Measurements from ENCODE around the gene LDB2.

Gene LDB2

GRCh38 chr4:16783119-16783518 is 115.3 kb downstream of the LDB2 start:
- Histone ChIP-seq H4K20me1 (ENCODE audit: insufficient read depth, low read length) (no peaks in the 10 kb centered on the region), H3K36me3 (ENCODE audit: insufficient read depth, low read length) (no peaks in the 10 kb centered on the region), H3K9me3 (ENCODE audit: low read length) (no peaks in the 10 kb centered on the region), H3K27me3 (ENCODE audit: insufficient read depth, low read length) (no peaks in the 10 kb centered on the region), H3K9ac (ENCODE audit: low read length) (no peak overlapping the region), H2AFZ (ENCODE audit: low read length) (no peak overlapping the region), H3K4me2 (ENCODE audit: low read length) (no peak overlapping the region), H3K9me2 (ENCODE audit: low read depth, low read length) (no peaks in the 10 kb centered on the region), H3K4me1 (ENCODE audit: insufficient read depth, low read length, severe bottlenecking) (no peaks in the 10 kb centered on the region), H3F3A (ENCODE audit: insufficient read depth, low read length) (no peaks in the 10 kb centered on the region), H3K4me3 (ENCODE audit: low read depth, low read length, poor library complexity, severe bottlenecking) (no peak overlapping the region), H3K79me2 (ENCODE audit: insufficient read depth, low read length) (no peaks in the 10 kb centered on the region), H3K27ac (ENCODE audit: low read depth, low read length, poor library complexity, severe bottlenecking) (no peak overlapping the region)
- TF ChIP-seq CTCF (IDR thresholded peaks at IDR 0.05; ENCODE audit: low read length) (no peak), EZH2 (IDR thresholded peaks at IDR 0.05; ENCODE audit: borderline replicate concordance, low read length) (no peak)

DNA sequence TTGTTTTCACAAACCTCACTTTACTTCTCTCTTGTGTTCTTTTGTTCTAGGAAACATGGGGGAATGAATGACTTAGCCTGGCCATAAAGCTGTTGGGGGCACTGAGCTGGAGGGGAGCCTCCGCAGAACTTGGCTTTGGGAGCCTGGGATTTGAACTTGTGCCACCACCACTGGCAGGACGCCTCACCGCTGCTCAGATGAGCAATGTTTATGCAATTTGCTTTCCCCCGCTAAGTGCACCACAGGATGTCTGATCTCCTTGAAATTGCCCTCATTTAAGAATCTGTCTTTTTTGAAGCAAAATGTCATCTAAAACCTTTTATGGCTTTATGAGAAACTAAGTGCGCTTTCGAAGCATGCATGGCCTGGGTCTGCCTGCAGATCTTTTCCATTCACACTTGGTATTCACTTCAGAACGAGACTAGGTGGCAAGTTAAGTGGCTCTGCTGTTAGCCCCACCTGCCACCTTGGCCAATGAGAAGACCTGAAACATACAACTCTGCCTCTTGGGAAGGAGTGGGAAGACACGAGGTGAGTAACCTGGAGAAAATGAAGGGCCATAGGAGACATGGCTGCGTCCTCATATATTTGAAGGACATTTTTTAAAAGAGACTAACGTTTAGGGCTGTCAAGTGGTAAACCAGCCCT is 119.3 kb downstream of the LDB2 start:
- no peaks in the 10 kb centered on the region for H4K20me1 ChIP-seq (ENCODE audit: insufficient read depth, low read length)
- TF ChIP-seq CTCF (IDR thresholded peaks at IDR 0.05; ENCODE audit: low read length), result no peak
- no peak for TF ChIP-seq EZH2 (IDR thresholded peaks at IDR 0.05; ENCODE audit: borderline replicate concordance, low read length)
- no peaks in the 10 kb centered on the region for H3K4me1 ChIP-seq (ENCODE audit: insufficient read depth, low read length, severe bottlenecking)
- H3K9me2 ChIP-seq (ENCODE audit: low read depth, low read length), result no peaks in the 10 kb centered on the region
- H3K27me3 ChIP-seq (ENCODE audit: insufficient read depth, low read length), result no peaks in the 10 kb centered on the region
- no peak overlapping the region for H3K9ac ChIP-seq (ENCODE audit: low read length)
- no peak overlapping the region for H3K4me2 ChIP-seq (ENCODE audit: low read length)
- no peaks in the 10 kb centered on the region for H3F3A ChIP-seq (ENCODE audit: insufficient read depth, low read length)
- no peaks in the 10 kb centered on the region for H3K36me3 ChIP-seq (ENCODE audit: insufficient read depth, low read length)
- no peak overlapping the region for H2AFZ ChIP-seq (ENCODE audit: low read length)
- no peak overlapping the region for H3K27ac ChIP-seq (ENCODE audit: low read depth, low read length, poor library complexity, severe bottlenecking)
- H3K79me2 ChIP-seq (ENCODE audit: insufficient read depth, low read length), result no peaks in the 10 kb centered on the region
- H3K4me3 ChIP-seq (ENCODE audit: low read depth, low read length, poor library complexity, severe bottlenecking), result no peak overlapping the region
- no peaks in the 10 kb centered on the region for H3K9me3 ChIP-seq (ENCODE audit: low read length)

GRCh38 chr4:16777726-16778125 is 120.7 kb downstream of the LDB2 start:
- Histone ChIP-seq H4K20me1 (ENCODE audit: insufficient read depth, low read length) (no peaks in the 10 kb centered on the region), H3K27ac (ENCODE audit: low read depth, low read length, poor library complexity, severe bottlenecking) (no peak overlapping the region), H2AFZ (ENCODE audit: low read length) (no peak overlapping the region), H3K79me2 (ENCODE audit: insufficient read depth, low read length) (no peaks in the 10 kb centered on the region), H3K4me3 (ENCODE audit: low read depth, low read length, poor library complexity, severe bottlenecking) (no peak overlapping the region), H3K36me3 (ENCODE audit: insufficient read depth, low read length) (no peaks in the 10 kb centered on the region), H3K9me3 (ENCODE audit: low read length) (no peaks in the 10 kb centered on the region), H3K4me2 (ENCODE audit: low read length) (no peak overlapping the region), H3K27me3 (ENCODE audit: insufficient read depth, low read length) (no peaks in the 10 kb centered on the region), H3F3A (ENCODE audit: insufficient read depth, low read length) (no peaks in the 10 kb centered on the region), H3K9me2 (ENCODE audit: low read depth, low read length) (no peaks in the 10 kb centered on the region), H3K9ac (ENCODE audit: low read length) (no peak overlapping the region), H3K4me1 (ENCODE audit: insufficient read depth, low read length, severe bottlenecking) (no peaks in the 10 kb centered on the region)
- no peak for TF ChIP-seq CTCF (IDR thresholded peaks at IDR 0.05; ENCODE audit: low read length)

All from OCI-LY1 (cell line).